Inferior parietal cortex (tissue), 1 donor: ENCODE results near the gene SIRT2.
"Not testable (repeated sequence)": the region's sequence is repeated elsewhere in the genome, so short reads cannot be mapped to it uniquely, and the experiment has no call there.

Experiments
- DNase-seq: peaks from one replicate; pipeline ENCODE4 v3.0.0-alpha.2; 2016; ENCODE audit errors: extremely low spot score

SIRT2 gene

DNA sequence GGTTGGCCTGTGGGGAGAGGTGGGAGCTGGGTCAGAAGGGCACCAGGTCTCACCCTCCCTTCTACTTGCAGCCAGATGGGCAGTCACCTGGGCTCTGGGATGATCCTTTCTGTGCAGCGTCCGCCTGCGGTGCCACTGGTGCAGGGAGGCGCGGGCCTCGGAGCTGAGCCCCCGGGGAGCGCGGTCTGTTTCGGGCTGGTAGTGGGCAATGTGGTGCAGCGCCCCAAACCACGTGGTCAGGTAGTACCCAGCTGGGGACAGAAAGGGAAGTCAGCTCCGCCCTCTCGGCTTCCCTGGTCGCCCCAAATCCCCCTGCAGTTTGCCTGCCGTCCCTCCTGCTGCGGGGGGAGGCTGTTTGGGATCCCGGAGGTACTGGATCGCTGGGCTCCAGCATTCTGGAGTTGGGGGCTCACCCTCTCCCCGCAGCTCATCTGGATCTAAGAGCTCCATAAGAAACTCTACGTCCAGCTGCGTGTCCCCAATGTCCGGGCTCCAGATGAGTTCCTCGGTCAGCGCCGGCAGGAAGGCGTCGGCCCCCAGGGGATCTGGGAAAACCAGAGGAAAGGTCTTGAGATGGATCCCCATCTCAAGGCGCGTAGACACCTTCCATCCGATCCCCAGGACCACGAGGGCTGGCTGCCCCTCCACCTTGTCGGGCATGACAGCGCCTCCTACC lies 30.1 kb downstream of the SIRT2 start:
- no peak for DNase-seq

DNA sequence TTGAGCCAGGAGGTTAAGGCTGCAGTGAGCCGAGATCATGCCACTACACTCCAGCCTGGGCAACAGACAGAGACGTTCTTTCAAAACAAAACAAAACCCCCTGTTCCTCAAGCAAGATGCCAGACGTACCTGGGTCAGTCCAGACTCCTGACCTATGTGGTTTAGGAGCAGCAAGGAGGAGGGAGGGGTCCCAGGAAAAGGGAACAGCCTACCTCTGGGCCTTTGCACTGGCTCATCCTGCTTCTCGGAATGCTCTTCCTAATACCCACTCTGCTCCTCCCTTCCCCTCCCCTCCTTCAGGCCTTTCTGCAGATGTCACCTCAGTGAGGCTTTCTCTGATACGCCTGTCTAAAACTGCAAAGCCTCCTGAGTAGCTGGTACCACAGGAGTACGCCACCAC lies 30.9 kb downstream of the SIRT2 start:
- DNase-seq, result no peak

DNA sequence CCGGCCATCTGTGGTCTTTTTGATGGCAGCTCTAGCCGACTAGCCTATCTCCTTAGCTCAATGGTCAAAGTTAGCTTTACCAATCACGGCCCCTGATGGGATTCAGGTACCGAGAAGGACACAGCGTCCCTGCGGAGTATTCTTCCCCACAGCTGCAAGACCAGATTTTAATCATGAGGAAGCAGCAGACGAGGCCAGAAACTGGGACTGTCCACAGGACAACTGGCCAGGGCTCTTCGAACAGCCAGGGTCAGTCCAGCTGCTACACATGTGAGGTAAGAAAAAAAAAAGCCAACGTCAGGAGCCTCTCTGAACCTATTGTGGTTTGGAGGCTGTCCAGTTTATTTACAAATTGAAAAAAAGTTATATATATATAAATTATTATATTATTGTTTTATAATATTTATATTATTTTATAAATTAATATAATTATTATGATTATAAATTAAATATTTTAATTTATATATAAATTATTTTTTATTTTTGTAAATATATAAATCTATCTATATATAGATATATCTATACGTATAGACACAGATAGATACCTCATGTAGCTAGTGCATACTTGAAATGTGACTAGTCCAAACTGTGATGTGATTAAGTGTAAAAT lies 32.1 kb downstream of the SIRT2 start:
- DNase-seq, result no peak

DNA sequence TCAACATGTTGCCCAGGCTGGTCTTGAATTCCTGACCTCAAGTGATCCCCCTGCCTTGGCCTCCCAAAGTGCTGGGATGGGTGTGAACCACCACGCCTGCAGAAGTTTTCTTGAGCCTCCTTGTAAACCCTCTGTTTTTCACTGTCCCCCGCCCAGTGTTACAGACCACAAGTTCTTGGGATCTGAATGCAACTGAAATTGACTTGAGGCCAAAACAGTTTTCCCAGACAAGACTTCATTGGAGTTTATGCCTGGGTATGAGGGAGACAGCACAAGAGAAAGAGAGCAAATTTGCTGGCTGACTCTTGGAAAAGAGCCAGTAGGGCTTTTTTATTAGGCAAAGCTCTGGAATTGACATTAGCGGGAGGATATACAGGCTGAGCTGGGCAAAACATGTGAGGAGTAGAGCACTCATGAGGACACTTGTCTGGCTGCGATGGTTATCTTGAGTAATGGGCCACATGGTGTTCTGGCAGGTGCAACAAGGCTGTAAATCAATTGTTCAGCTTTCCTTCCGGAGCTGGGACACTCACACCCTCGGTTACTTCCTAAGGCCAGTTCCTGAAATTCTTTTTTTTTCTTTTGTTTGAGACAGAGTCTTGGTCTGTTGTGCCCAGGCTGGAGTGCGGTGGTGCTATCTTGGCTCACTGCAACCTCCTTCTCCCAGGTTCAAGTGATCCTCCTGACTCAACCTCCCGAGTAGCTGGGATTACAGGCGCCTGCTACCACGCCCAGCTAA lies 36.9 kb downstream of the SIRT2 start:
- no peak for DNase-seq

DNA sequence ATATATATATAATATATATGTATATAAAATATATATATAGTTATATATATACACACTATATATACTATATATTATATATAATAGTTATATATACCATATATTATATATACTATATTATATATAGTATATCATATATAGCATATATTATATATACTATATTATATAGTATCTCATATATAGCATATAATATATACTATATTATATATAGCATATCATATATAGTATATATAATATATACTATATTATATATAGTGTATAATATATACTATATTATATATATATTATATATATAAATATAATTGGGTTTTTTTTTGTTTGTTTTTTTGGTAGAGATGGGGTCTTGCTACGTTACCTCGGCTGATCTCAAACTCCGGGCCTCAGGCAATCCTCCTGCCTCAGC lies 38.0 kb downstream of the SIRT2 start:
- DNase-seq, result no peak

DNA sequence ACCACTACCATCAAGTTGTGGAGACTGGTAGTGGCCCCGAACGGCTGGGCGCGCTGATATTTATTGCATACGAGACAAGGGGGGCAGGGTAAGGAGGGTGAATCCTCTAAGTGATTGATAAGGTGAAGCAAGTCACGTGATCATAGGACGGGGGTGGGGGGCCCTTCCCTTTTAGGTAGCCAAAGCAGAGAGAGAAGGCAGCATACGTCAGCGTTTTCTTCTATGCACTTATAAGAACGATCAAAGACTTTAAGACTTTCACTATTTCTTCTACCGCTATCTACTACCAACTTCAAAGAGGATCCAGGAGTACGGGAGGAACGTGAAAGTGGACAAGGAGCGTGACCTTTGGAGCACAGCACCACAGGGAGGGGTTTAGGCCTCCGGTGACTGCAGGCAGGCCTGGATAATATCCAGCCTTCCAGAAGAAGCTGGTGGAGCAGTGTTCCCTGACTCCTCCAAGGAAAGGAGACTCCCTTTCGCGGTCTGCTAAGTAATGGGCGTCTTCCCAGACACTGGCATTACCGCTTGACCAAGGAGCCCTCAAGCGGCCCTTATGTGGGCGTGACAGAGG lies 39.7 kb downstream of the SIRT2 start:
- DNase-seq, result not testable (repeated sequence)

DNA sequence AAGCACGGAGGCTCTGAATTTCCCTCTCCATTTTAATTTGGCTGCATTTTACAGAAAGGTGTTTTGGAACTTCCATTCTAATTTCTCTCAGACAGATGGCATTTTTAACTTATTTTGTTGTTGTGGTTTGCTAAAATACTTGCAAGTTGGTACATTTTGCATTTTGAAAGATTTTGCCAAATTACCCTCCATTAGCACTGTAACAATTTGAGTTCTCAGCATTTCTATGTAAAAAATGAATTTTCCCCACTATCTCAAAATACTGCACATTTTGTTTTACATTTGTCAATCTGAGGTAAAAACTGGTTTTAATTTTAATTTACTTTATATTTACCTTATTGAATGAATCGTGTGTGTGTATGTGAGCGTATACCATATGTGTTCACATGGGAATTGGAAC lies 42.6 kb downstream of the SIRT2 start:
- DNase-seq, result no peak

DNA sequence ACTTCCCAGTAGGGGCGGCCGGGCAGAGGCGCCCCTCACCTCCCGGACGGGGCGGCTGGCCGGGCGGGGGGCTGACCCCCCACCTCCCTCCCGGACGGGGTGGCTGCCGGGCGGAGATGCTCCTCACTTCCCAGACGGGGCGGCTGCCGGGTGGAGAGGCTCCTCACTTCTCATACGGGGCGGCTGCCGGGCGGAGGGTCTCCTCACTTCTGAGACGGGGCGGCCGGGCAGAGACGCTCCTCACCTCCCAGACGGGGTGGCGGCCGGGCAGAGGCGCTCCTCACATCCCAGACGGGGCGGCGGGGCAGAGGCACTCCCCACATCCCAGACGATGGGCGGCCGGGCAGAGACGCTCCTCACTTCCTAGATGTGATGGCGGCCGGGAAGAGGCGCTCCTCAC lies 43.7 kb downstream of the SIRT2 start:
- DNase-seq, result not testable (repeated sequence)

DNA sequence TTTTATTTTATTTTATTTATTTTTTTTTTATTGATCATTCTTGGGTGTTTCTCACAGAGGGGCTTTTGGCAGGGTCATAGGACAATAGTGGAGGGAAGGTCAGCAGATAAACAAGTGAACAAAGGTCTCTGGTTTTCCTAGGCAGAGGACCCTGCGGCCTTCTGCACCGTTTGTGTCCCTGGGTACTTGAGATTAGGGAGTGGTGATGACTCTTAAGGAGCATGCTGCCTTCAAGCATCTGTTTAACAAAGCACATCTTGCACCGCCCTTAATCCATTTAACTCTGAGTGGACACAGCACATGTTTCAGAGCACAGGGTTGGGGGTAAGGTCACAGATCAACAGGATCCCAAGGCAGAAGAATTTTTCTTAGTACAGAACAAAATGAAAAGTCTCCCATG lies 44.5 kb downstream of the SIRT2 start:
- not testable (repeated sequence) for DNase-seq

DNA sequence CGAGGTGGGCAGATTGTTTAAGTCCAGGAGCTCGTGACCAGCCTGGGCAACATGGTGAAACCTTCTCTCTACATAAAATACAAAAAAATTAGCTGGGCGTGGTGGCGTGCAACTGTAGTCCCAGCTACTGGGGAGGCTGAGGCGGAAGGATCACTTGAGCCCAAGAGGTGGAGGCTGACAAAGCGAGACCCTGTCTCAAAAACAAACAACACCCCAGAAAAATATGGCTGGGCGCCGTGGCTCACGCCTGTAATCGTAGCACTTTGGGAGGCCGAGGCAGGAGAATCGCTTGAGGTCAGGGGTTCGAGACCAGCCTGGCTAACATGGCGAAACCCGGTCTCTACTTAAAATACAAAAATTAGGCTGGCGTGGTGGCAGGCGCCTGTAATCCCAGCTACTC lies 46.2 kb downstream of the SIRT2 start:
- DNase-seq, result no peak

DNA sequence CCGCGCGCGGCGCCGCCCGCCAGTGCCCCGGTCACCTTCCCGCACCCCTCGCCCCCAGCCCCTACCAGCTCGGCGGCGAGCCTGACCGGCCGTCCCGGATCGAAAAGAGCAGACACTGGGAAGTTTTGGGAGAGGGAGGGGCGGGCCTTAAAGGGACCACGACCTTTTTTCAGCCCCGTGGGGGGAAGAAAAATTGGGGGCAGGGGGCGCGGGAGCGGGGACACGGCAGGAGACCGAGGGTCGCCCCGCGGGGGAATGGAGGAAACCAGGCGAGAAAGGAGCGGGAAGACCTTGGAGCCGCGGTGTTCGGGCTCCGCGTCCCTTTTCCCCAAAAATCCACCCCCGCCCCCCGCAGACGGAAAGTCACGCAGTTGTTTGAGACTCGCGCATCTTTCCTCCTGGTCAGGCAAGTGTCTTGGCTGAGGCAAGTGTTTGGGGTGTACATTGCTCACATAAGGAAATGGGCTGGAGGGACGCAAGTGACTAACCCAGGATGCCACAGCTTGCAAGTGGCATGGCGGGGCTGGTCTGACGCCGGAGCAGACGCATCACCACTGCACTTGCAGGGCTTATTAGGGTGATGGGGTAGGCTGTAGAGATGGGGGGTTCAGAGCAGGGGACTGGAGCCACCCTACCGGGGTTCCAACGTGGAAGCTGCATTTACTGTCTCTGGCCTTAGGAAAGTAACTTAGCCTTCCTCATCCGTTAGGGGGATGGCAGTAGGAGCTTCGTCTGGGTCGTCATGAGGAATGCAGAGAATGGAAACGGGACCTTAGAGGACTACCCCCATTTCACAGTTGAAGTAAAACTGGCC lies 47.0 kb downstream of the SIRT2 start:
- DNase-seq, result no peak

DNA sequence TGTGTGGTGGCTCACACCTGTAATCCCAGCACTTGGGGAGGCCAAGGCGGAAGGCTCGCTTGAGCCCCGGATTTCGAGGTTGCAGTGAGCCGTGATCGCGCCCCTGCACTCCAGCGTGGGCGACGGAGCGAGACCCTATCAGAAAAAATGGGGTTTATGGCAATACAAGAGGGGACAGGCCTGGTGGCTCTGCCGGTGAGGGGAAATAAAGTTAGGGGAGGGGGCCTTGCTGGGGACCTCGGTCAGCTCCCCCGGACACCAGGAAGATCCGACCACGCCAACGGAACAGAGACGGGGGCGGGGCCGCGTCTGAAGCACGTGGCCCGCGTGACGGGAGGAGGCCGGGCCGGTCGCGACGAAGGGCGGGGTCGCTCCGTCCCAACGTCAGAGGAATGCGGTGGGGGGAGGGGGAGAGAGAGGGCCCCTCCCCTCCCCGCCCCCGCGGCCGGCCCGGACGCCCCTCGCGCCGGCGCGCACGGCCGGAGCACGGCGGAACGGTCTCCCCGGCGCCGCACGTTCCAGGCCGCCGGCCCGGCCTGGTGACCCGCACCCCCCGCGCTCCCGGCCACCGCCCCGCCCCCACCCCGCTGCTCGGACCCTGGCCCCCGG lies 47.7 kb downstream of the SIRT2 start:
- DNase-seq, result peak; percentile 90

DNA sequence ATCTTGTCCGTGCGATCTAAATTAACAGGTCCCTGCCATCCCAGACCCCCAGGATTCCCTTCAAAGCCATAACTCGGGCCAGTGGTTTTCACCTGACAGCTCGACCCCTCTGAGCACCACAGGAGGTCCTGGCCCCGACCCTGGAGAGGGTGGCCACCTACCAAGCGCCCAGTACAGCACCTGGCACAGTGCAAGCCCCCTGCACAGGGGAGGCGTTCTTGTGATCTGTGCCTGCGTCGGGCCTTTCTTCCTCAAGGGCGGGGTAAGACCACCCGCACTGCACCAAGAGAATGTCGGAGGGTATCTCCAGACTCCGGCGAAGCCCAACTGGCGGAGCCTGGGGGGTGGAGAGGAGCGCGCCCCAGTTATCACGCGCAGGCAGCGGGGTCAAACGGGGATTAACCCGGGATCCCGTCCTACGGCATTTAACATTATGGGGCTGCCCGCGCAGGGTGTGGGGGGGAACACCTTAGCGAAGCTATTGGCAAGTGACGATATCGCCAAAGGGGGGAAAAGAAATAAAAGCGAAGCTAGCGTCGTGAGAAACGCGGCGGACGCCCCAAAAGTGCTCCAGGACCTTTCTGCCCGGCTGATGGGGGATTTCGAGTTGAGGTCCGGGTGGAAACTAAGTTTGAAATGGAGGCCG lies 48.3 kb downstream of the SIRT2 start:
- DNase-seq, result peak; percentile 19

DNA sequence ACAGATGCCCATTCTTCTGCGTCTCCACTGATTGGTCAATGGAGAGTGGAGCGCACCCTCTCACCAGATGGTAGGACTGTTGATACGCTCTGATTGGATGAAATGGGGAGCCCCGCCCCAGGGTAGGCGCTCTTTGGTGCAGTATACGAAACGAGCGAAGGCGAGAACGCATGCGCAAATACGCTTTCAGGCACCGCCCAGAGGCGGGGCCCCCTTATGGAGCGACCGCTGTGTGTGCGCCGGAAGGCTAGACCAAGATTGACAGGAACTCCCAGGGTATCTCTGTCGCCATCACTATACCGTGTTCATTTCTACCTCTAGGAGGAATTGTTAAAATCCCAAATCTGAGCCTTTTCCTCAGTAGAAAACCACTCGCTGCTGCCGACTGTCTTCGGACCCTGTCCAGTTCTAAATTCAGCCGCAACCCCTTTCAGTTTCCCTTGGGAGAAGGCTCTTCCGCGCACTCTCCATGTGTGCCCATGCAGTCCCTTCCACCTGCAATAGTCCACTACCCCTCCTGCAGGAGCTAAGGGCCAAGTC lies 48.9 kb downstream of the SIRT2 start:
- DNase-seq, result no peak

DNA sequence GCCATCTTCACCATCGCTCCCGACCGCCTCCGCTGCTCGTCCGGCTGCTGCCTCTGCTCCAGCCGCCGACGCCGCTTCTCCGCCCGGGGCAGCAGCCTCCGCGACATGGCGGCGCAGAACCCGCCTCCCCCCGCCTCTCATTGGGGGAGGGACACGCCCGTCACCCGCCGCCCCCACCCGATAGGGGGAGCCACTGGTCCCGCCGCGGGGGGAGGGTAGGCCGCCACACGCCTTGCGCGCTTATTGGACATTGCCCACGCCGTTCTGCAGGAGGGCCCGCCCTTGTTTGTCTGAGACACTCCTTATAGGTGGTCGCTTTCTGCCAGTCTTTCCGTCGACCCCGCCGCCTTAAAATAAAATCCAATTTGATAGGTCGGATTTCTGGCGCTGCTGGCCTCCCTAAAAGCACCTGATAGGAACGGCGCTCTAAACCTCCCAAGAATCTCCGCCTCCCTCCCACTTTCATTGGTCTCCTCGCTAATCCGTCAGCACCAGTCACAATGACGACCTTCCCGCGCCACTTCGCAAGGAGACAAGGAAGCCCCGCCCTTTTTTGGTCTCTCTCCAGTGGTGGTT lies 49.5 kb downstream of the SIRT2 start, which contains the start of gene HNRNPL:
HNRNPL (minus strand) TSS at position 127 of the 576 bp plus-strand sequence; CDS start at position 107, 20 bp downstream.
- peak; percentile 100 for DNase-seq

DNA sequence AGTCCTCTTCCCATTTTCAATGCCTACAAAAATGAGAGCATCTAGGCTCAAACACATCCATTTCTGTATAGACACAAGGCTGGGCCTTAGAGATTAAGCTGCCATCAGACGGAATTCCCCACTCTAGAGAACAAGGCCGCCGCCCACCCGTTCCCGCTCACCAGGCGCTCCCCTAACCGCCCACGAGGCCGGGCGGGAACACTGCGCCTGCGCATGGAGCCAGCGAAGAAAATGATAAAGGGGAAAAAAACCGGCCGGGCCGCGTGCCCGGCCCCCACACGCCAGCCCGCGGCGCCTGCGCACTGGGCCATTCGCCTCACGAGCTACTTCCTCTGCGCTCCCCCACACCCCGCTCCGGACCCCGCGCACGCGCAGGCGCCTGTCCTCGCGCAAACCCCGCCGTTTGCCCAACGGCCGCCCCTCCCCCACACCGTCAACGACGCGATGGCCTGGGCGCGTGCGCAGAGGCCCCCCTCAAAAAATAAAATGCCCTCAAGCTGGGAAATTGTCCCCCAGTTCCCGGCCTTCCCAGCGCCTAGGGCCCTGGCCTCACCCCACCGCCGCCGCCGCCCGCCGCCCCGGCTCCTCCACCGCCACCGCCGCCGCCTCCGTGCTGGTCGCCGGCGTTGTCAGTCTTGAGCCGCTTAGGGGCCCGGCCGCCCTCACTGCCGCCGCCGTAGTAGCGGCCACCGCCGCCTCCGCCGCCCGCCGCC lies 50.1 kb downstream of the SIRT2 start:
- peak; percentile 96 for DNase-seq

DNA sequence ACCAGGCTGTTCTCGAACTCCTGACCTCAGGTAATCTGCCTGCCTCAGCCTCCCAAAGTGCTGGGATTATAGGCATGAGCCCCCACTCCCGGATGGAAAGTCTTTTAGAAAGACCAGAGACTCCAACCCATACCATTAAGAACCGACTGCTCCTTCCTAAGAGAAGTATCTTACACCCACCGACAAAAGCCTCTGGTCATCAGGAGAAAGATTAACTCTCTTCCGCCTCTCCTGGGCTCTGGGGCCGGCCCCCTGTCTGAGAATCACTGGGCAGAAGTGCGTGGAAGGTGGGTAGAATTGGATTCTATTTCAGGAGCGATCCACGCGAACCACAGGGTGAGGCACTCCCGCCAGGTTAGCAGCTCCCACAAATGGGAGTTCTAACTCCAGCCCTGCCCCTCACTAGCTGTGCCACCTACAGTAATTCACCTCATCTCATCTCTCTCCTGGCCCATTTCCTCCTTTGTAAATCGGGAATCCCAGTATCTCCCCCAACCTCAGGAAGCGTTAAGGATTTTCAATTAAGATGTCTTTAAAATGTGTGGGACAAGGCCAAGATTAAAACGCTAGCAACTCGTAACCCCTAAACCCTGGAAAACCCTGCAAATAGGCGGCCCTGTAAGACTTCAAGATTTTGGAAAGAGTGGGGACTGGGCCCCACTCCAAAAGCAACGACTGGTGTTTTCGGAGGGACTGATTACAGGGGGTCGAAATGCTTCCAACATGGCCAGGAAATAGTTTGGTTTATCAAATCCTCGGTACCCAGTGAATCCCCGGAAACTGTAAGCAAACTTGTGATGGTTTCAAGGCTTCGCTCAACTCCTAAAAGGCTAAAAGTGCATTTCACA lies 50.9 kb downstream of the SIRT2 start:
- DNase-seq, result no peak

DNA sequence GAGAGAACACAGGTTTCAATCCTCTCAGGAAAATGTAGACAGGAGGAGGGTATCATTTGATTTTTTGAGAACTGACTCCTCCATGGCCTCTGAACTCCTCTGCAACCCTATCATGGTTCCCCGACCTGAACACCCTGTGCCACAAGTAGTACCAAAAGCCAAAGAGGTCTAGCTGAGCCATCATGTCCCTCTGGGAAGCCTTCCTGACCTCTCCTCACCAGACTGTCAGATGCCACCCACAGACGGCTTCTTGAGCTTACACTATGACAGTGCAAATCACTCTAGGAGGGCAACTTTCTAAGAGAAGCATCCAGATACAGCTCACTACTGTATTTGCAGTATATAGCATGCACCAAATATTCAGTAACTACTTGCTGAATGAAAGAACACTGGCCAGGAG lies 53.3 kb downstream of the SIRT2 start:
- no peak for DNase-seq
